Panc1 (cell line): ENCODE data around the gene TLE3.

Source experiments
- CTCF ChIP-seq: fragments of 450-650 bp; IDR thresholded peaks from 2 replicates; pipeline ENCODE4 v1.5.1; 2017; ENCODE audit warnings: mild to moderate bottlenecking
- POLR2AphosphoS5 ChIP-seq: IDR thresholded peaks from 2 replicates; pipeline ENCODE4 v1.6.1; 2012; ENCODE audit warnings: mild to moderate bottlenecking, low read depth, low read length, moderate library complexity
- REST ChIP-seq, 2 experiments: IDR thresholded peaks; 2 replicates each; pipeline ENCODE4 v1.6.1; 2011 to 2012; ENCODE audit warnings: low read depth in 2 of 2, control low read depth in 1 of 2, low read length in 1 of 2, mild to moderate bottlenecking in 1 of 2, moderate library complexity in 1 of 2; ENCODE audit not compliant: insufficient read depth in 1 of 2
- SIN3A ChIP-seq: IDR thresholded peaks from 2 replicates; pipeline ENCODE4 v1.6.1; 2012; ENCODE audit warnings: low read depth, mild to moderate bottlenecking, low read length, moderate library complexity, borderline replicate concordance; ENCODE audit not compliant: insufficient read depth
- TCF7L2 ChIP-seq: IDR thresholded peaks from 2 replicates; pipeline ENCODE4 v1.6.1; 2011; ENCODE audit warnings: mild to moderate bottlenecking, low read depth, low read length, inconsistent platforms

GRCh38 chr15:70096215-70097062, 1.3 kb downstream of the TLE3 start:
- TF ChIP-seq POLR2AphosphoS5 (no peak), CTCF (no peak; the same call in 1 of the 2 replicates), REST (IDR thresholded peaks at IDR 0.05; ENCODE audit: insufficient read depth in 1 of 2, low read depth in 2 of 2, low read length in 1 of 2) (no peak), SIN3A (0 out of 2 replicates have a peak, but pooled peaks have one; percentile 38), TCF7L2 (no peak)
